IMR-90 (cell line): ENCODE measurements around the gene FAM3D. TPM values are rescaled to one million over a fixed set of nuclear protein-coding genes. Genes with fewer than 3 reads are reported as not detected.

Experiments
- ATAC-seq: fragments of 200-7000 bp; cut with Tn5 transposase; 2 replicates; pipeline ENCODE4 v1.9.1; 2020; ENCODE audit warnings: low read depth, mild to moderate bottlenecking, moderate library complexity
- BruUV-seq: library from RNA; stranded (reverse); fragments of 400-500 nt; replicated peaks from 2 replicates; lab custom pipeline; 2021; lab: Mats Ljungman, UMichigan
- CTCF ChIA-PET: fragments of 300-600 bp; formaldehyde crosslinking; extraction: SDS; loops from one replicate; lab custom pipeline; 2021; ENCODE audit warnings: antibody characterized with exemption; lab: Yijun Ruan, JAX
- POLR2A ChIA-PET: fragments of 300-600 bp; sonication (Branson Sonifier 250); formaldehyde crosslinking; loops from one replicate; lab custom pipeline; 2022; ENCODE audit warnings: antibody characterized with exemption; ENCODE audit not compliant: unreplicated experiment; lab: Charles Lee
- DNase-seq: peaks from one replicate; pipeline ENCODE4 v3.0.0; 2013
- H2AFZ ChIP-seq: replicated peaks from 2 replicates; pipeline ENCODE3; 2013; ENCODE audit warnings: low read length, mild to moderate bottlenecking; ENCODE audit not compliant: poor library complexity
- H2AK5ac ChIP-seq: 2 replicates; pipeline ENCODE4 v1.6.1; 2013; ENCODE audit warnings: low read depth, low read length, inconsistent platforms
- H2AK9ac ChIP-seq: replicated peaks from 2 replicates; pipeline ENCODE3; 2013; ENCODE audit warnings: mild to moderate bottlenecking, low read depth, low read length, moderate library complexity; ENCODE audit not compliant: poor library complexity
- H2BK120ac ChIP-seq: 2 replicates; pipeline ENCODE4 v1.6.1; 2013; ENCODE audit warnings: low read depth, low read length, inconsistent platforms
- H2BK15ac ChIP-seq: 3 replicates; pipeline ENCODE4 v1.6.1; 2013; ENCODE audit warnings: low read depth, low read length, inconsistent platforms
- H2BK20ac ChIP-seq: 2 replicates; pipeline ENCODE4 v1.6.1; 2013; ENCODE audit warnings: low read depth, mild to moderate bottlenecking, inconsistent platforms, low read length, moderate library complexity
- H2BK5ac ChIP-seq: 2 replicates; pipeline ENCODE4 v1.6.1; 2013; ENCODE audit warnings: mild to moderate bottlenecking, low read depth, low read length, inconsistent platforms; ENCODE audit not compliant: poor library complexity, severe bottlenecking
- H3K14ac ChIP-seq: replicated peaks from 2 replicates; pipeline ENCODE4 v1.6.1; 2013; ENCODE audit warnings: low read depth, low read length, inconsistent platforms
- H3K18ac ChIP-seq: 2 replicates; pipeline ENCODE4 v1.6.1; 2013; ENCODE audit warnings: low read depth, low read length, control low read depth
- H3K23ac ChIP-seq: 2 replicates; pipeline ENCODE4 v1.6.1; 2013; ENCODE audit warnings: low read depth, low read length, inconsistent platforms
- H3K27ac ChIP-seq: 2 replicates; pipeline ENCODE4 v1.5.1; 2013; ENCODE audit warnings: mild to moderate bottlenecking, control low read depth, low read length; ENCODE audit not compliant: insufficient read depth
- H3K27me3 ChIP-seq: 2 replicates; pipeline ENCODE4 v1.6.1; 2013; ENCODE audit warnings: low read length; ENCODE audit not compliant: control insufficient read depth, insufficient read depth
- H3K36me3 ChIP-seq: 2 replicates; pipeline ENCODE4 v1.6.1; 2013; ENCODE audit warnings: low read length, mixed read lengths; ENCODE audit not compliant: control insufficient read depth, insufficient read depth
- H3K4ac ChIP-seq: 2 replicates; pipeline ENCODE4 v1.6.1; 2013; ENCODE audit warnings: low read depth, low read length, inconsistent platforms
- H3K4me1 ChIP-seq: 2 replicates; pipeline ENCODE4 v1.6.1; 2013; ENCODE audit warnings: low read length, mixed read lengths; ENCODE audit not compliant: control insufficient read depth, insufficient read depth
- H3K4me2 ChIP-seq: 2 replicates; pipeline ENCODE4 v1.6.1; 2013; ENCODE audit warnings: low read depth, mild to moderate bottlenecking, control low read depth, low read length, moderate library complexity
- H3K4me3 ChIP-seq: 2 replicates; pipeline ENCODE4 v1.5.1; 2013; ENCODE audit warnings: low read depth, mild to moderate bottlenecking, control low read depth, low read length, moderate library complexity; ENCODE audit not compliant: insufficient read depth
- H3K56ac ChIP-seq: 2 replicates; pipeline ENCODE4 v1.6.1; 2013; ENCODE audit warnings: low read length, inconsistent platforms; ENCODE audit not compliant: insufficient read depth; ENCODE audit errors: extremely low read depth
- H3K79me1 ChIP-seq, 2 experiments: 2 replicates each; pipeline ENCODE4 v1.6.1; 2013; ENCODE audit warnings: low read length in 2 of 2, inconsistent platforms in 1 of 2, low read depth in 1 of 2
- H3K9ac ChIP-seq: 2 replicates; pipeline ENCODE4 v1.6.1; 2013; ENCODE audit warnings: low read depth, low read length, control low read depth
- H3K9me1 ChIP-seq: 2 replicates; pipeline ENCODE4 v1.6.1; 2013; ENCODE audit warnings: low read length, inconsistent platforms; ENCODE audit not compliant: insufficient read depth
- H3K9me3 ChIP-seq: 2 replicates; pipeline ENCODE4 v1.6.1; 2013; ENCODE audit warnings: low read length; ENCODE audit not compliant: control insufficient read depth, insufficient read depth
- H4K20me1 ChIP-seq: 2 replicates; pipeline ENCODE4 v1.6.1; 2013; ENCODE audit warnings: low read length, inconsistent platforms; ENCODE audit not compliant: insufficient read depth
- H4K5ac ChIP-seq: 2 replicates; pipeline ENCODE4 v1.6.1; 2013; ENCODE audit warnings: mild to moderate bottlenecking, low read depth, low read length, control low read depth
- H4K8ac ChIP-seq, 2 experiments: 2 replicates each; pipeline ENCODE4 v1.6.1; 2013; ENCODE audit warnings: low read depth in 2 of 2, low read length in 2 of 2, control low read depth in 1 of 2, inconsistent platforms in 1 of 2
- H4K91ac ChIP-seq: 2 replicates; pipeline ENCODE4 v1.6.1; 2013; ENCODE audit warnings: low read depth, low read length, inconsistent platforms; ENCODE audit not compliant: insufficient read depth
- BHLHE40 ChIP-seq: fragments of 150-350 bp; IDR thresholded peaks from 2 replicates; pipeline ENCODE4 v1.6.1; 2016; ENCODE audit warnings: mild to moderate bottlenecking, low read depth, low read length
- CEBPB ChIP-seq: IDR thresholded peaks from 2 replicates; pipeline ENCODE4 v1.6.1; 2012; ENCODE audit warnings: low read depth, low read length, improper control_type of control experiment
- CHD1 ChIP-seq: IDR thresholded peaks from 2 replicates; pipeline ENCODE4 v1.6.1; 2012; ENCODE audit warnings: low read depth, low read length, improper control_type of control experiment
- FOS ChIP-seq: fragments of 150-350 bp; IDR thresholded peaks from 2 replicates; pipeline ENCODE4 v1.6.1; 2016; ENCODE audit warnings: low read depth, low read length
- MAFK ChIP-seq: IDR thresholded peaks from 2 replicates; pipeline ENCODE4 v1.6.1; 2012; ENCODE audit warnings: low read depth, low read length, improper control_type of control experiment
- MAZ ChIP-seq: IDR thresholded peaks from 2 replicates; pipeline ENCODE4 v1.6.1; 2012; ENCODE audit warnings: low read depth, mild to moderate bottlenecking, low read length, improper control_type of control experiment, moderate library complexity, borderline replicate concordance
- MXI1 ChIP-seq: IDR thresholded peaks from 2 replicates; pipeline ENCODE4 v1.6.1; 2012; ENCODE audit warnings: low read depth, mild to moderate bottlenecking, low read length, moderate library complexity, borderline replicate concordance
- NFE2L2 ChIP-seq: fragments of 150-350 bp; IDR thresholded peaks from 2 replicates; pipeline ENCODE4 v1.6.1; 2016; ENCODE audit warnings: low read depth, mild to moderate bottlenecking, low read length
- POLR2A ChIP-seq: IDR thresholded peaks from 2 replicates; pipeline ENCODE4 v1.6.1; 2012; ENCODE audit warnings: mild to moderate bottlenecking, low read depth, low read length
- RAD21 ChIP-seq: IDR thresholded peaks from 2 replicates; pipeline ENCODE4 v1.6.1; 2012; ENCODE audit warnings: low read length, improper control_type of control experiment
- RCOR1 ChIP-seq: IDR thresholded peaks from 2 replicates; pipeline ENCODE4 v1.6.1; 2012; ENCODE audit warnings: mild to moderate bottlenecking, low read length, improper control_type of control experiment; ENCODE audit not compliant: insufficient replicate concordance
- RFX5 ChIP-seq: IDR thresholded peaks from 2 replicates; pipeline ENCODE4 v1.8.0; 2012; ENCODE audit warnings: low read depth, mild to moderate bottlenecking, low read length, moderate library complexity
- SMC3 ChIP-seq: fragments of 150-350 bp; IDR thresholded peaks from 2 replicates; pipeline ENCODE4 v1.6.1; 2016; ENCODE audit warnings: low read depth, mild to moderate bottlenecking, antibody characterized with exemption, low read length, moderate library complexity
- WGBS, 2 experiments: methylation state at CpG; one replicate each; pipeline versions ENCODE4 v1.1.5 to v1.1.7; 2013; ENCODE audit warnings: missing lambda C conversion rate in 2 of 2; ENCODE audit not compliant: insufficient read length in 1 of 2; ENCODE audit errors: extremely low coverage in 2 of 2; 5-methylcytosine and 5-hydroxymethylcytosine counted together
- dilution Hi-C: fragments of 300-500 bp; cut with HindIII; formaldehyde crosslinking; loops from one replicate; pipeline ENCODE4 v1.14.3; 2018; ENCODE audit warnings: low sequenced_read_pairs; ENCODE audit not compliant: unreplicated experiment
- in situ Hi-C: fragments of 300-500 bp; cut with MboI; formaldehyde crosslinking; loops from 3 replicates; pipeline ENCODE4 v1.14.3; 2019; ENCODE audit warnings: low sequenced_read_pairs, inconsistent platforms, mixed read lengths
- intact Hi-C: fragments of 100-400 bp; cut with micrococcal nuclease; formaldehyde crosslinking; loops from 2 replicates; pipeline ENCODE4 v1.10.0; 2022
- polyA plus RNA-seq, 3 experiments: library from polyadenylated mRNA; depleted of rRNA; stranded (reverse); fragments of >200 nt; gene quantifications; 2 replicates each; pipeline ENCODE4 v1.2.3, GENCODE V29; 2012; ENCODE audit warnings: low replicate concordance in 1 of 3
- total RNA-seq: library from RNA; depleted of rRNA; stranded (reverse); fragments of >200 nt; gene quantifications from 2 replicates; pipeline ENCODE4 v1.2.3, GENCODE V29; 2012
- TF ChIP-seq, protein P1 (sequence below): fragments of 150-350 bp; IDR thresholded peaks from 2 replicates; pipeline ENCODE4 v1.6.1; 2016; ENCODE audit warnings: low read depth, mild to moderate bottlenecking, low read length, moderate library complexity, borderline replicate concordance
- TF ChIP-seq, protein P2 (sequence below): fragments of 150-350 bp; IDR thresholded peaks from 2 replicates; pipeline ENCODE4 v1.6.1; 2017; ENCODE audit warnings: mild to moderate bottlenecking, antibody characterized with exemption, low read length, low read depth
- TF ChIP-seq, protein P3 (sequence below): conservative IDR thresholded peaks from 2 replicates; pipeline ENCODE4 v1.5.1; 2012; ENCODE audit warnings: mild to moderate bottlenecking, low read depth, low read length, improper control_type of control experiment

Gene FAM3D
- total and polyA plus RNA-seq, 2 of the 4 experiments (the other 2 are of a cell fraction), result not detected

DNA sequence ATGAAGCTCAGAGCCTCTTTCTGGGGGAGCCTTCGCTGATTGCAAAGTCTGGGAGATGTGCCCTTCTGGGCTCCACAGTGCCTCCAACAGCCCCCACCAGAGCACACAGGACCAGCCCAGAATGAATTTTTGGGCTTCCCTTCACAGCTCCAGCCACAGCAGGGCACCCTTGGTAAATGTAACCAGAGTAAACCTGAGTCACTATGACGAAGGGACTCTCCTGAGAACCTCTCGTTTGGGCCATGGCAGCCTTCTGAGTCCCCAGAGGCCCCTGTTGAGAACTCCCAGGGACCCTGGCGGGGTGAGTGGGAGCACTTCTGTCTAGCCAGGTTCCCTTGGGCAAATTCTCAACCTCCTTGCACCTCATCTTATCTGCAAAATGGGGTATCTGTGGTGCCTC lies 20.8 kb downstream of the FAM3D start:
- no peaks in the 10 kb centered on the region for H3K36me3 ChIP-seq
- no TSS peak for BruUV-seq
- H3K4me3 ChIP-seq, result no peak overlapping the region
- H4K91ac ChIP-seq, result no peak overlapping the region
- H3K27me3 ChIP-seq, result no peaks in the 10 kb centered on the region
- no peak overlapping the region for H2AK9ac ChIP-seq
- H3K56ac ChIP-seq, result no peak overlapping the region
- ChIA-PET CTCF (no interaction called here), POLR2A (no interaction called here)
- in situ Hi-C loops, result loop anchor here (10.0 to 25.0 kb wide), 3 partner anchors 409 to 1167 kb away; partner anchors contain the start of gene CFAP20DC
- H3K27ac ChIP-seq, result no peak overlapping the region
- no peaks in the 10 kb centered on the region for H3K79me1 ChIP-seq
- 83% methylated on average over 1 of the region's 4 CpGs; no CpG with 5 or more reads in 1 of the 2 experiments for WGBS, 2 experiments
- H4K5ac ChIP-seq, result no peak overlapping the region
- H3K4me2 ChIP-seq, result no peak overlapping the region
- DNase-seq, result no peak
- no peaks in the 10 kb centered on the region for H3K9me1 ChIP-seq
- H3K9ac ChIP-seq, result no peak overlapping the region
- TF ChIP-seq RFX5, result no peak
- TF ChIP-seq MAZ, result no peak
- TF ChIP-seq CHD1, result no peak
- no peak for TF ChIP-seq MXI1
- no peak for TF ChIP-seq FOS
- no peak for TF ChIP-seq RAD21
- TF ChIP-seq SMC3, result no peak
- no peak for TF ChIP-seq CEBPB
- TF ChIP-seq, protein P1, sequence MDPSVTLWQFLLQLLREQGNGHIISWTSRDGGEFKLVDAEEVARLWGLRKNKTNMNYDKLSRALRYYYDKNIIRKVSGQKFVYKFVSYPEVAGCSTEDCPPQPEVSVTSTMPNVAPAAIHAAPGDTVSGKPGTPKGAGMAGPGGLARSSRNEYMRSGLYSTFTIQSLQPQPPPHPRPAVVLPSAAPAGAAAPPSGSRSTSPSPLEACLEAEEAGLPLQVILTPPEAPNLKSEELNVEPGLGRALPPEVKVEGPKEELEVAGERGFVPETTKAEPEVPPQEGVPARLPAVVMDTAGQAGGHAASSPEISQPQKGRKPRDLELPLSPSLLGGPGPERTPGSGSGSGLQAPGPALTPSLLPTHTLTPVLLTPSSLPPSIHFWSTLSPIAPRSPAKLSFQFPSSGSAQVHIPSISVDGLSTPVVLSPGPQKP, result no peak
- TF ChIP-seq RCOR1, result no peak
- no peak for TF ChIP-seq POLR2A
- no peak for TF ChIP-seq MAFK
- TF ChIP-seq, protein P2, sequence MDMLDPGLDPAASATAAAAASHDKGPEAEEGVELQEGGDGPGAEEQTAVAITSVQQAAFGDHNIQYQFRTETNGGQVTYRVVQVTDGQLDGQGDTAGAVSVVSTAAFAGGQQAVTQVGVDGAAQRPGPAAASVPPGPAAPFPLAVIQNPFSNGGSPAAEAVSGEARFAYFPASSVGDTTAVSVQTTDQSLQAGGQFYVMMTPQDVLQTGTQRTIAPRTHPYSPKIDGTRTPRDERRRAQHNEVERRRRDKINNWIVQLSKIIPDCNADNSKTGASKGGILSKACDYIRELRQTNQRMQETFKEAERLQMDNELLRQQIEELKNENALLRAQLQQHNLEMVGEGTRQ, result no peak
- TF ChIP-seq, protein P3, sequence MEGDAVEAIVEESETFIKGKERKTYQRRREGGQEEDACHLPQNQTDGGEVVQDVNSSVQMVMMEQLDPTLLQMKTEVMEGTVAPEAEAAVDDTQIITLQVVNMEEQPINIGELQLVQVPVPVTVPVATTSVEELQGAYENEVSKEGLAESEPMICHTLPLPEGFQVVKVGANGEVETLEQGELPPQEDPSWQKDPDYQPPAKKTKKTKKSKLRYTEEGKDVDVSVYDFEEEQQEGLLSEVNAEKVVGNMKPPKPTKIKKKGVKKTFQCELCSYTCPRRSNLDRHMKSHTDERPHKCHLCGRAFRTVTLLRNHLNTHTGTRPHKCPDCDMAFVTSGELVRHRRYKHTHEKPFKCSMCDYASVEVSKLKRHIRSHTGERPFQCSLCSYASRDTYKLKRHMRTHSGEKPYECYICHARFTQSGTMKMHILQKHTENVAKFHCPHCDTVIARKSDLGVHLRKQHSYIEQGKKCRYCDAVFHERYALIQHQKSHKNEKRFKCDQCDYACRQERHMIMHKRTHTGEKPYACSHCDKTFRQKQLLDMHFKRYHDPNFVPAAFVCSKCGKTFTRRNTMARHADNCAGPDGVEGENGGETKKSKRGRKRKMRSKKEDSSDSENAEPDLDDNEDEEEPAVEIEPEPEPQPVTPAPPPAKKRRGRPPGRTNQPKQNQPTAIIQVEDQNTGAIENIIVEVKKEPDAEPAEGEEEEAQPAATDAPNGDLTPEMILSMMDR, result no peak
- no peak for TF ChIP-seq NFE2L2
- TF ChIP-seq BHLHE40, result no peak
- peaks cover 6% of the 10 kb centered on the region for H3K9me3 ChIP-seq
- no peak overlapping the region for H2BK20ac ChIP-seq
- no peaks in the 10 kb centered on the region for H4K20me1 ChIP-seq
- H2BK15ac ChIP-seq, result no peak overlapping the region; the same call in 2 of the 3 replicates
- intact Hi-C loops, result loop anchor here (10.0 kb wide), 1 partner anchor 929 kb away; no protein-coding TSS in a partner anchor
- H3K4ac ChIP-seq, result no peak overlapping the region
- H2BK5ac ChIP-seq, result no peak overlapping the region
- dilution Hi-C loops, result no loop called here
- no peak for ATAC-seq
- H2AK5ac ChIP-seq, result no peak overlapping the region
- H3K23ac ChIP-seq, result no peak overlapping the region
- H3K14ac ChIP-seq, result no peak overlapping the region
- H3K4me1 ChIP-seq, result peaks cover 4% of the 10 kb centered on the region
- no peak overlapping the region for H3K18ac ChIP-seq
- H2AFZ ChIP-seq, result no peak overlapping the region
- no peak overlapping the region for H4K8ac ChIP-seq
- H2BK120ac ChIP-seq, result no peak overlapping the region
